HG02970 (cell line): ENCODE results near the gene DHTKD1.
"Not testable (repeated sequence)": the region's sequence is repeated elsewhere in the genome, so short reads cannot be mapped to it uniquely, and the experiment has no call there.

Source experiments
- ATAC-seq: cut with Tn5 transposase; IDR thresholded peaks from one replicate; pipeline ENCODE4 v1.9.1; 2021; ENCODE audit warnings: mild to moderate bottlenecking, moderate library complexity, moderate number of reproducible peaks; ENCODE audit not compliant: unreplicated experiment, low FRiP score

The DHTKD1 gene

DNA sequence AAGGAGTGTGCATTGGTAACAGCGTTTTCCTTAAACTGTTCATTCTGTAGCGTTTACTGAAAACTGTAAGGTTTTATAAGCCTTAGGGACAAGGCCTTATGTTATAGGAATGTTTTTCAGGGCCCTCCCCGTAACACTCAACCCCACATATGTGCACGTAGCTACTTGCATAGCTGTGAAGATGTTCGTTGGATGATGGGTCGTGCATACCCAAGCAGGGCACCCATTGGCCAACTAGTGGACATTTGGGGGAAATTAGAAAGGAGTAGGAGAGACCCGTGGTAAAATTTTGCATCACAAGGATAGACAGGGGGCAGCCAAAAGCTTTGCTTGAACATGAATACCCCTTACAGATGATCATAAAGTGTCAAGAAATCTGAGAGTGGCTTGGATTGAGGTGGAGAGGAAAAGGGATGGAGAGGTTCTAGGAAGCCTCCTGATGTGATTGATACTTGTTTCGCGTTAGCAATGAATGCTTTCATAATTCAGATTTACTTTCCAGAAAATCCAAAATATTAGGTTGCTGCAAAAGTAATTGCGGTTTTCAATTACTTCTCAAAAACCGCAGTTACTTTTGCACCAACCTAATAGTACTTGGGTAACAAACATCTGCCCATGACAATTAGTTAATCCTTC is 61.6 kb downstream of the DHTKD1 start:
- no peak for ATAC-seq

DNA sequence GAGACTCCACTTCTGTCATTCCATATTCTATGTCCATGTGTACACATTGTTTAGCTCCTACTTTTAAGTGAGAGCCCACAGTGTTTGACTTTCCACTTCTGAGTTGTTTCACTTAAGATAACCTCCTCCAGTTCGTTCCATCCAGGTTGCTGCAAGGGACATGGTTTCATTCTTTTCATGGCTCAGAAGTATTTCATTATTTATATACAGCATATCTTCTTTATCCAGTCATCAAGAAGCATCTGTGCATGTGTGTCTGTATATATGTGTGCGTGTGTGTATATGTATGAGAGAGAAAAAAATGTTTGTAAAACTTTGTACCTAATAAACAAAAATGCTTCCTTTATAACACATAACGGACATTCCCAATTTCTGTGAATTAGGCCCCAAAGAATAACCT is 66.9 kb downstream of the DHTKD1 start:
- no peak for ATAC-seq

DNA sequence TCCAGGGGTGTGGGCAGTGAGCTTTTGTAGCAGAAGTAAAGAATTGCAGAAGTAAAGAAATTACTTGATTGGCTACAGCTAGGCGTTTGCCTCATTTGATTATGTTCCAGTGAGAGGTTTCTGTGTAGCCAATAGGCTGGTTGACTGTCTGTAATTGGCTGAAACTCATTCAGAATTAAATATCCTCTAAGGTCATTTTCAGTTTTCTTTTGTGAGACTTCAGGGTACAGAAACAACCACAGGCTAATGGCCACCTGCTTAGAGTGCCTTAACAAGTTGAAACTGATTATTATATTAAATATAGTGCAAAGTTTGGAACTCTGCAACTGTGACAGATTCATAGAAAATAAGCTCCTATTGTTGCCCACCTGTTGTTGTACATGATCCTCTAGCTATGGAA is 71.3 kb downstream of the DHTKD1 start:
- no peak for ATAC-seq

DNA sequence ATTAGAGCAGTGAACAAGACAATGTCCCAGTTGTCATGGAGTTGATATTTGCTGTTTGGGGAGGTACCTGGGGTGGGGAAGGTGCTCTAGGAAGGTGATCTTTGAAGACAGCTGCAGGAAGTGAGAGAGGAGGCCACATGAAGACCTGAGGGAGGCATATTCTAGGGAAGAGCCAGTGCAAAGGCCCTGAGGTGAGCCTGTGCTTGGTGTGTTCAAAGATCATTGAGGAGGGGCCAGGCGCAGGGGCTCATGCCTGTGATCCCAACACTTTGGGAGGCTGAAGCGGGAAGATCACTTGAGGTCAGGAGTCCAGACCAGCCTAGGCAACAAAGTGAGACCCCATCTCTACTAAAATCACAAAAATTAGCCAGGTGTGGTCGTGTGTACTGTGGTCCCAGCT is 75.8 kb downstream of the DHTKD1 start:
- ATAC-seq: no peak

DNA sequence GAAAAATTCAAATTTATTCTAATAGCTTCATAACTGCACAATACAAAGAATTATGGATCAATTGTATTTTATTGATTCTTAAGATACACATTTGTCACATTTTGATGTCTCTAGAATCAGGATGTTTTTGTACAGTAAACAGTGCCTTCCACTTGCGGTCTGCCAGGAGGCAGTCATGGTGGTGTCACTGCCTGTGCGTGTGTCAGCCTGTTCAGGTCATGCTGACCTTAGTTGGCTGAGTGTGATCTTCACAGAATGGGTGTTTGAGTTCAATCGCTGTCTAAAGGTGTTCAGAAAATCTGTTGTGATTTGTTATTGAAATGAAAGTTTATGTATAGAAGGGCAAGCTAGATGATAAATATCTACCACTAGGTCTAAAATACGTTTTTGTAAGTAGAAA is 81.4 kb downstream of the DHTKD1 start:
- ATAC-seq: no peak

DNA sequence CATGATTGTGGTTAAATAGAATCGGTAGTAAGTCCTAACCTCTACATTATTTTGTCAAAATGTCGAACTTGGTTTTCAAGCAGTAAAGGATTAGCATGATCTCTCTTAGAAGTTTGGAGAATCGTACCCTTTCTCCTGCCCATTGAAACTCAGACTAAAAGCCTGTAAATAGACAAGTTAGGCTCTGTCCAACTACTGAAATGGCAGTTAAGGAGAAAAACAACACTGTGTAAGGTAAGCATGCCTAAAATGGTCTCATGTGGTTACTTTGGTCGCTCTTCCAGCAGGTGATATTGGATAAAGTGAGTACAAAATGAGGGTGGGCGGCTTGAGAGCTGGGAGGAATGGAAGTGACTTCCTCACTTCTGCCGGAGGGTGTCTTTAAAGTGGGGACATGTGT is 85.8 kb downstream of the DHTKD1 start:
- ATAC-seq: no peak

DNA sequence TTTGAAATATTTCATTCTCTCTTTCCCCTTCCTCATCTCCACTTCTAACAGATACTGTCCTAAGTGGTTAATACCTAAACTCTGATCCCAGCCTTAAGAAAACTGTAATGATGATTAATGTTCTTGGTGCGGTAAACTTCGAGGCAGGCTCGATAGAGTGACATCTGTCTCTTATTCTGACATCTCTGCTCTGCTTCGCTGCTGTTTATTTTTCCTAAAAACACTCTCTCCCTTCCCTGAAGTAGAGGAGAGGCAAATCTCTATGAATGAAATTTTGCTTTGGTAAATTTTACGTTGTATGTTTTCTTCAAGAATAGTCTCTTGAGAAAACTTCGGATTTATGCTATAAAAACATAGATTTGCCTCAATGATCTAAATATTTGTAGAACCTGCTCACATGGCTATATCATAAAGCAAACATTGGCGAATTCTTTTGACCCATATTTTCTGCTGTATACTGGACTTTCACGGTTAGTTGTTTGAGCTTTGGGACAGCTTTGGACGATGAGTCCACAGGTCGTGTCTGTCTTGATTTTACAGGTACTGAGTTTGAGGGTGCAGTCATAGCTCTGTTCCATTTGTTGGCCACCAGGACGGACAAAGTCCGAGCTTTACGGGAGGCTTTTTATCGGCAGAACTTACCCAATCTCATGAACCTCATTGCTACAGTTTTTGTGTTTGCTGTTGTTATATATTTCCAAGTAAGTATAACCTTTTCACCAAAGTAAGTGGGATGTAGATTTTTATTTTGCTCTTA is 87.8 kb downstream of the DHTKD1 start:
- no peak for ATAC-seq

DNA sequence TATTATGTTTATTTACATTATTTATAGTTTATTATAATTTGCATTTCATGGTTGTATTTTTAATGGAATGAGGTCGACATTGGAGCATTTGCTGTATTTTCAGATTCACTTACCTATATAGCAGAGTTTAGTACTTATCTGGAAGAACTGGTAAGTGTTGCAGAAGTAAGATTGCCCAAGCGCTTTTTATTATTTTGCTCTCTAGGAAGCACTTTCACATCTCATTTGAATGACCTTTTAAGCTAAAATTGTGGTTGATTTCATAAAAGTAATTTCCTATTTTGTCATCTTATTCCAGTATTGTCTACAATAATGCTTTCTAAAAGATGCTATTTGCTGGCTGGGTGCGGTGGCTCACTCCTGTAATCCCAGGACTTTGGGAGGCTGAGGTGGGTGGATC is 89.4 kb downstream of the DHTKD1 start:
- ATAC-seq: no peak

DNA sequence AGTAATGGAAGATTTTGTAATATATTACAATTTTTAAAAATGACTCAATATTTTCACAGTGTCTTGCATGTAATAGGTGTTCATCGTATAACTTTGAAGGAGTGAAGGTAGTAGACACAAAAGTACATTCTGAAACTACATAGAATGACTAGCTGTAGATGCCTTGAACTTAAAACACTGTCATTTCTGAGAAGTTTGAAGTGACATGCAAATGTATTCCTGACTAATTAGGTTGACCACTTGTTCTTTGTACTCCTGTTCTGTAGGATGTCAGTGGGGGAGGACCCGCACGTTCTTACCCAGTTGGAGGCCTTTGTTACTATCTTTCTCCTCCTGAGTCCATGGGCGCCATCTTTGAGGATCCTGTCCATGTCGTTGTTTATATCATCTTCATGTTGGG is 91.9 kb downstream of the DHTKD1 start:
- ATAC-seq: no peak

DNA sequence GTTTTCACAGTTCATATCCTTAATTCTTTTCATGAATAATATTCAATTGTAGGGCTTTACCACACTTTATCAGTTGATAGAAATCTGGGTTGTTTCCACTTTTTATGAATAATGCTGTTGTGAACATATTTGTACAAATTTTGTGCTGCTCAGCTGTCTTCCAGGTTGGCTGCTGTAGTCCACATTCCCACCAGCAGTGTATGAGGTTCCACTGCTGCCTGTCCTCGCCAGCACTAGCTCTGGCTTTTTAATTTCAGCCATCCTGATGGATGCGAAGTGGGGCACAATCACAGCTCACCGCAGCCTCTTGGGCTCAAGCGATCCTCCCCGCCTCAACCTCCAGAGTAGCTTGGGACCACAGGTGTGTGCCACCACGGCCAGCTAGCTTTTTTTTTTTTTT is 94.2 kb downstream of the DHTKD1 start:
- ATAC-seq: no peak

DNA sequence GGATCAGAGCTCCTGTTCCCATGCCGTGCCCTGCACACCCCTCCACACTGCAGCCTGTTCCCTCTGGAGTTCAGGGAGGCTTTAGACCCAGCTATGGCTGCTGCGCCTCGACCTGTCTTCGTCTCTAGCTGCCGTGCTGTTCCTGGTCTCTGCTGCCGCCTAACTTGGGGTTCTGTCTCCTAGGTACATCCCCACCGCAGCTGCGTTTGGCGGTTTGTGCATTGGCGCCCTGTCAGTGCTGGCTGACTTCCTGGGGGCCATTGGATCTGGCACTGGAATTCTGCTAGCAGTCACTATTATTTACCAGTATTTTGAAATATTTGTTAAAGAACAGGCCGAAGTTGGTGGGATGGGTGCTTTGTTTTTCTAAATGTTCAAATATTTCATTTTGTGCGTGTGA is 95.3 kb downstream of the DHTKD1 start:
- no peak for ATAC-seq

DNA sequence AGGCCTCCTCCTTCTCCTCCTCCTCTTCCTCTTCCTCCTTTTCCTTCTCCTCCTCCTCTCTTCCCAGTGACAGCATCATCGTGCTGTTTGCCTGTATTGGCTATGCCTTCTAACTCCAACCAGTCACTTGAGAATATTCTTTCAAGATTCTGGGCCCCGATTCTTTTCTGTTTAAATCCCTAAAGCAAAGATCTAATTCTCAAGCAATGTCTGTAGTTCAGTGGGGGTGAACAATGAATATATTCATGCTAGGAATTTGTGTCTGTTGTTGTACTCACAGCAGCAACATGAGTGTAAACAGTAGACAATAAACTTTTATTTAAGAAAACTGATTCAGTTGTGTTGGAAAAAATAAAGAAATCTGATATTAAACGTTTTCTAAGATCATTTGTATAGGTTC is 96.3 kb downstream of the DHTKD1 start:
- ATAC-seq: no peak

DNA sequence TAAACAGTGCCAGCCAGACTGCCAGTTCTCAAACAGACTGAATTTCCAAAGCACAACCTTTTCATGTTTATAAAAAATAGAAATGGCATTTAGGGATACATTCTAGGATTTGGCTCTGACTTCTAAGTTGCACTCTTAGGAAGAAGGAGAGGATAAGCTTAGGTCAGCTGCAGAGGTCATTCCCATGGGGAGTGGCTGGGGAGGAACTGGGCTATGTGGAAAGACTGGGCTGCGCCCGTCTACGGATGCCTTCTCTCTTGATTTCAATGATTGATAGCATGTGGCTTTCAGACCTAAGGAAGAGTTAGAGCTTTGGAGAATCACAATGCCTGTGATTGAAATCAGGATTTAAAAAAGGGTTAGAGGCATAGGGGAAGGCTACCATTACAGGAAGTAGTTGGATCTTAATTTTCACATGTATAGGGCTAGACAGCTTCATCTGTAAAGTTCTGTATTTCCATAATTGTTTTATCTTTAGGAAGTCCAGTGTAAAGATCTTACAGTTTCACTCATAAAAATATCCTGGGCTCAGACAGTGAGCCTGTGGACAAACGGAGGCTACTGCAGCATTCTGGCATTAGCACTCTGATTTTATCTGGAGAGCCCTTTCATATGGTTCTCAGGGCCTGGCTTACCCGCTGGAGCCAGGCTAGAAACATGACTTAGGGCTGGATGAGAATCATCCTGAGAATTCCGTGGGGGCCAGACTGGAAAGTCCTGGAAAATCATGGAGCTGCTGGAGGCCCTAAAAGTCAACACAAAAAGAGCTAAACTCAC is 97.4 kb downstream of the DHTKD1 start:
- no peak for ATAC-seq

DNA sequence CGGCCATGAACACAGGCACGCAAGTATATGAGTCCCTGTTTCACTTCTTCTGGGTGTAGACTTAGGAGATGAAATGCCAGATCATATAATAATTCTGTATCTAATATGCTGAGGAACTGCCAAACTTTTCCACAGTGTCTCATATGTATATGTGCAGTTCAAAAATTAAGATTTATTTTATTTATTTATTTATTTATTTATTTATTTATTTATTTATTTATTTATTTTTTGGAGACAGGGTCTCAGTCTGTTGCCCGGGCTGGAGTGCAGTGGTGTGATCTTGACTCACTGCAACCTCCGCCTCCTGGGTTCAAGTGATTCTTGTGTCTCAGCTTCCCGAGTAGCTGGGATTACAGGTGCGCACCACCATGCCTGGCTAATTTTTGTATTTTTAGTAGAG is 102.8 kb downstream of the DHTKD1 start:
- ATAC-seq: not testable (repeated sequence)
